WI38 (cell line): Measurements from ENCODE around the gene DNM3.
A peak's percentile ranks its signal among the peaks of the same experiment; 100 is the strongest.

Source experiments
- H3K4me3 ChIP-seq: 2 replicates; pipeline ENCODE4 v1.5.1; 2011; ENCODE audit warnings: low read depth, mild to moderate bottlenecking, control low read depth, low read length
- CTCF ChIP-seq: IDR thresholded peaks from 2 replicates; pipeline ENCODE4 v1.5.1; 2012; ENCODE audit warnings: low read depth, mild to moderate bottlenecking, control low read depth, low read length

The DNM3 gene

GRCh38 chr1:172203135-172203823, 362.0 kb downstream of the DNM3 start:
- H3K4me3 ChIP-seq: 0 out of 2 replicates have a peak overlapping the region, but pooled peaks have one; percentile 8
- TF ChIP-seq CTCF: no peak

- TF ChIP-seq CTCF: no peak
Observed at GRCh38 chr1:172203902-172204301, 362.6 kb downstream of the DNM3 start.

GRCh38 chr1:172206256-172206655, 365.0 kb downstream of the DNM3 start:
- no peak overlapping the region for H3K4me3 ChIP-seq
- TF ChIP-seq CTCF: no peak

More at GRCh38 chr1:172203902-172204301, 362.6 kb downstream of the DNM3 start:
- no peak overlapping the region for H3K4me3 ChIP-seq

GRCh38 chr1:172208635-172209034, 367.3 kb downstream of the DNM3 start:
- TF ChIP-seq CTCF: no peak
- H3K4me3 ChIP-seq: no peak overlapping the region

GRCh38 chr1:172211221-172211620, 369.9 kb downstream of the DNM3 start:
- TF ChIP-seq CTCF: no peak
- no peak overlapping the region for H3K4me3 ChIP-seq

- no peak overlapping the region for H3K4me3 ChIP-seq
- no peak for TF ChIP-seq CTCF
Observed at GRCh38 chr1:172212124-172212523, 370.8 kb downstream of the DNM3 start.

GRCh38 chr1:172215006-172215405, 373.7 kb downstream of the DNM3 start:
- no peak for TF ChIP-seq CTCF
- H3K4me3 ChIP-seq: no peak overlapping the region
